ENCODE data around the gene CLCN2.

The CLCN2 gene

GRCh38 chr3:184322731-184323487 is 38.5 kb downstream of the CLCN2 start:
- no peak for DNase-seq

- no peak for DNase-seq
Observed at GRCh38 chr3:184321666-184322065, 39.7 kb downstream of the CLCN2 start.

GRCh38 chr3:184320104-184320445 is 41.3 kb downstream of the CLCN2 start:
- DNase-seq: no peak

GRCh38 chr3:184317201-184317600 is 44.2 kb downstream of the CLCN2 start:
- DNase-seq: no peak

GRCh38 chr3:184316792-184317191 is 44.6 kb downstream of the CLCN2 start:
- DNase-seq: no peak

GRCh38 chr3:184315871-184316661 is 45.3 kb downstream of the CLCN2 start:
- no peak for DNase-seq

- DNase-seq: no peak
Observed at GRCh38 chr3:184315543-184315867, 45.9 kb downstream of the CLCN2 start.

GRCh38 chr3:184314700-184315542 is 46.5 kb downstream of the CLCN2 start:
- no peak for DNase-seq

- DNase-seq: peak; percentile 81 to 91
Observed at GRCh38 chr3:184314363-184314699, 47.1 kb downstream of the CLCN2 start, which contains the start of gene EIF4G1. TSS of gene EIF4G1 (plus strand) at chr3:184314606. CDS start at chr3:184315797, 1,191 bp downstream.

GRCh38 chr3:184311633-184312032 is 49.8 kb downstream of the CLCN2 start:
- DNase-seq: no peak

- DNase-seq: no peak
Observed at GRCh38 chr3:184308744-184309143, 52.7 kb downstream of the CLCN2 start.

GRCh38 chr3:184307915-184308314 is 53.5 kb downstream of the CLCN2 start:
- no peak for DNase-seq

- DNase-seq: no peak
Observed at GRCh38 chr3:184306341-184306972, 54.9 kb downstream of the CLCN2 start.

- DNase-seq: no peak
Observed at GRCh38 chr3:184305577-184305976, 55.8 kb downstream of the CLCN2 start.

GRCh38 chr3:184300378-184300720 is 61.1 kb downstream of the CLCN2 start:
- DNase-seq: no peak

GRCh38 chr3:184299488-184300377 is 61.7 kb downstream of the CLCN2 start:
- no peak for DNase-seq

- DNase-seq: peak; percentile 95 to 96
Observed at GRCh38 chr3:184298759-184299487, 62.5 kb downstream of the CLCN2 start, which contains the start of gene PSMD2. TSS of gene PSMD2 (plus strand) at chr3:184299241. CDS start at chr3:184299267, 26 bp downstream.

- DNase-seq: no peak
Observed at GRCh38 chr3:184296616-184297015, 64.8 kb downstream of the CLCN2 start.

Data from NCI-H1930 (cell line).